ENCODE results near the gene GPR176.

- TF ChIP-seq CTCF (IDR thresholded peaks at IDR 0.05) = no peak
- no peak for TF ChIP-seq POLR2AphosphoS5 (IDR thresholded peaks at IDR 0.05)
- no peak for TF ChIP-seq POLR2A (IDR thresholded peaks at IDR 0.05)
Observed at GRCh38 chr15:39855400-39855799, 64.7 kb downstream of the GPR176 start.

Data from sigmoid colon (tissue), 4 donors.